ENCODE measurements around the gene PTCH2.

PTCH2 gene

DNA sequence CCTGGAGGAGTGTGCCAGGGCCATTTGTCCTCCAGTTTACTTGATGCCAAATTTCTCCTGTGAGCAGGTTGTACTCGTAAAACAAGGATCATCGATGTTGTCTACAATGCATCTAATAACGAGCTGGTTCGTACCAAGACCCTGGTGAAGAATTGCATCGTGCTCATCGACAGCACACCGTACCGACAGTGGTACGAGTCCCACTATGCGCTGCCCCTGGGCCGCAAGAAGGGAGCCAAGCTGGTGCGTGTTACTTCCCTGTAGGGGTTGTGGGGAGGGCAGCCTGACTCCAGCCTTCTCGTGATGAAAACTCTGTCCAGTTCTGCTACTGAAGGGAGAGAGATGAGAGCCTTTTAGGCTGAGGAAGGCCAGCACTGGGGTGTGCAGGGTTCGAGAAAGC, 65.5 kb downstream of the PTCH2 start:
- DNase-seq = no peak

DNA sequence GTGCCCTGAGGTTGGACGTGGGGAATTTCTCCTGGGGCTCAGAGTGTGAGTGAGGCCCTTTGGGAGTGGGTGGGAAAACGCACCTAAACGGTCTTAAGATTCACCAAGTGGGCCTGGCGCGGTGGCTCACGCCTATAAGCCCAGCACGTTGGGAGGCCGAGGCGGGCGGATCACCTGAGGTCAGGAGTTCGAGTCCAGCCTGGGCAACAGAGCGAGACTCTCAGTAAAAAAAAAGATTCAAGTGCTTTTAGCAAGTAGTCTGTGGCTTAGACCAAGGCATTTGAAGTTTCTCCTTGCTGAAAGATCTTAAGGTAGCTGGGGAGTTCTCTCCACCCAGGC, 66.4 kb downstream of the PTCH2 start:
- DNase-seq = no peak

DNA sequence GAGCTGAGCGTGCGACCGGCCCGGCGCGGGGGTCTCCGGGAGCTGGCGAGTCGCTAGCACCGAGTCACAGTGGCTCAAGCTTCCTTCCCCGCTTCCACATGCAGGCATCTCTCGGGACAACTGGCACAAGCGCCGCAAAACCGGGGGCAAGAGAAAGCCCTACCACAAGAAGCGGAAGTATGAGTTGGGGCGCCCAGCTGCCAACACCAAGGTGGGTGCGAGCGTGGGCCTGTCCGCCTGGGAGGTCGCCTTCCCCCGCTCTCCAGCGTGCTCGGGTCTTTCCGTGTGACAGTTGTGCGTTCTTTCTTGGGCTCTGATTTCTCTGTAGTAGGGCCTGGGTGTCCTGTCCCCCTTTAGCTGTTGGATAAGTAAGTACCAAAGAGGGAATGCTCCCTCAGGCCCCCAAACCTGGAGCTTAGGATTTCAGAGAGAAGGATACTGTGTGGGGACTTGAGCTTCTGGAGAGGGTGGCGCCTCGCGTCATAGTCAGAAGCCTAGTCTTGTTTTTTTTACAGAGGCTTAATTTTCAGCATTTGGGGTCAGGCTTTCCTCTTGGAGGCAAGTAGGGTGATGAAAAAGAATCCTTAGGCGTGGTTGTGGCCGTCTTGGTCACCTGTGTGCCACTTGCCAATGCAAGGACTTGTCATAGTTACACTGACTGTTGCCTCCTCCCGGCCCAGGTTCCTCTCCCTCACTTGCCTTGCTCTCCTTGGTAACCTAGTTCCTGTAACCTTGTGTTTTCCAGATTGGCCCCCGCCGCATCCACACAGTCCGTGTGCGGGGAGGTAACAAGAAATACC, 66.9 kb downstream of the PTCH2 start:
- no peak for DNase-seq

GRCh38 chr1:44775078-44775929, 67.7 kb downstream of the PTCH2 start, which contains the start of gene RPS8:
Gene RPS8 (plus strand): TSS chr1:44775540. CDS start chr1:44775597, 57 bp downstream.
- DNase-seq = peak; percentile 95

Data from fibroblast of skin of back (primary cell).